ENCODE results near the gene PLEKHH1. TPM values are rescaled to one million over a fixed set of nuclear protein-coding genes. Genes with fewer than 3 reads are reported as not detected.

Gene PLEKHH1
- total and polyA plus RNA-seq, 2 of the 8 experiments (the other 6 are each of a cell fraction or from before 2014, with no cell fraction given) = 28.3 to 33.3 TPM

GRCh38 chr14:67599698-67600561, 66.8 kb downstream of the PLEKHH1 start, which contains the start of gene PIGH (continued):
- TF ChIP-seq TEAD4 (IDR thresholded peaks at IDR 0.05; ENCODE audit: low read depth, low read length) (no peak), SIX5 (IDR thresholded peaks at IDR 0.05; ENCODE audit: low read depth, low read length) (no peak), POLR2A (IDR thresholded peaks at IDR 0.05; ENCODE audit: control extremely low read depth in 1 of 2, low read depth in 2 of 2, low read length in 2 of 2) (peak in 1 of 2 experiments; percentile 59; a peak in 2 of 3 replicates), CHD2 (IDR thresholded peaks at IDR 0.05; ENCODE audit: low read length) (no peak), CBX5 (IDR thresholded peaks at IDR 0.05; ENCODE audit: low read depth, low read length) (no peak), ZNF274 (IDR thresholded peaks at IDR 0.05; ENCODE audit: borderline replicate concordance, extremely low read depth, low read length) (no peak), RAD21 (IDR thresholded peaks at IDR 0.05 in 1 of 2, conservative IDR thresholded peaks at IDR 0.05 in 1 of 2; ENCODE audit: low read depth in 2 of 2, low read length in 2 of 2) (peak; percentile 37 to 51; a peak in 3 of 4 replicates), CHD1 (IDR thresholded peaks at IDR 0.05; ENCODE audit: low read depth, low read length) (no peak), BCL11A (IDR thresholded peaks at IDR 0.05; ENCODE audit: low read depth in 2 of 2, low read length in 2 of 2) (no peak), HDAC6 (IDR thresholded peaks at IDR 0.05; ENCODE audit: low read depth, low read length) (no peak), EP300 (IDR thresholded peaks at IDR 0.05; ENCODE audit: borderline replicate concordance in 1 of 2, low read depth in 2 of 2, low read length in 2 of 2) (no peak), PHF8 (conservative IDR thresholded peaks at IDR 0.05; ENCODE audit: low read depth, low read length) (peak; percentile 52), ATF2 (IDR thresholded peaks at IDR 0.05; ENCODE audit: low read length) (no peak), KDM5A (IDR thresholded peaks at IDR 0.05; ENCODE audit: low read length) (no peak), SRF (IDR thresholded peaks at IDR 0.05; ENCODE audit: low read depth, low read length) (no peak), TAF1 (IDR thresholded peaks at IDR 0.05; ENCODE audit: low read depth, low read length) (peak; percentile 72), ATF3 (IDR thresholded peaks at IDR 0.05; ENCODE audit: insufficient read depth, low read depth, low read length) (no peak), SIRT6 (IDR thresholded peaks at IDR 0.05; ENCODE audit: low read length) (no peak), CTCF (IDR thresholded peaks at IDR 0.05; ENCODE audit: control extremely low read depth in 1 of 3, insufficient read depth in 1 of 3, low read depth in 1 of 3, low read length in 3 of 3) (peak; percentile 53 to 97 (median 66))
